IPS-11a (cell line): Measurements from ENCODE around the gene AFMID.

ENCODE experiments used
- H3K4me3 ChIP-seq: one replicate; pipeline ENCODE4 v1.5.1; 2013; ENCODE audit warnings: low read depth, low read length, control low read depth

AFMID gene

GRCh38 chr17:78252701-78253635 is 65.8 kb downstream of the AFMID start:
- no peak overlapping the region for H3K4me3 ChIP-seq

GRCh38 chr17:78253636-78253945 is 66.4 kb downstream of the AFMID start:
- peak overlapping the region; percentile 63 for H3K4me3 ChIP-seq

- H3K4me3 ChIP-seq = peak overlapping the region; percentile 63
Observed at GRCh38 chr17:78253946-78254672, 66.9 kb downstream of the AFMID start.

GRCh38 chr17:78255029-78255656 is 68.0 kb downstream of the AFMID start:
- no peak overlapping the region for H3K4me3 ChIP-seq

GRCh38 chr17:78255953-78256706 is 69.0 kb downstream of the AFMID start:
- no peak overlapping the region for H3K4me3 ChIP-seq

- no peak overlapping the region for H3K4me3 ChIP-seq
Observed at GRCh38 chr17:78256707-78257591, 69.8 kb downstream of the AFMID start.
